NCI-H510A (cell line): ENCODE measurements around the gene EEA1.
A peak's percentile ranks its signal among the peaks of the same experiment; 100 is the strongest.
"Not testable (repeated sequence)": the region's sequence is repeated elsewhere in the genome, so short reads cannot be mapped to it uniquely, and the experiment has no call there.

ENCODE experiments used
- DNase-seq: peaks from one replicate; lab custom pipeline; 2025; lab: John Stamatoyannopoulos, UW

EEA1 gene

GRCh38 chr12:92796650-92797049 is 132.4 kb downstream of the EEA1 start:
- DNase-seq, result no peak

- no peak for DNase-seq
Observed at GRCh38 chr12:92794814-92795213, 134.3 kb downstream of the EEA1 start.

- DNase-seq, result not testable (repeated sequence)
Observed at GRCh38 chr12:92794356-92794755, 134.7 kb downstream of the EEA1 start.

GRCh38 chr12:92786045-92786444 is 143.1 kb downstream of the EEA1 start:
- no peak for DNase-seq

- no peak for DNase-seq
Observed at GRCh38 chr12:92785563-92785950, 143.5 kb downstream of the EEA1 start.

GRCh38 chr12:92784797-92785562 is 144.1 kb downstream of the EEA1 start:
- peak; percentile 71 for DNase-seq

GRCh38 chr12:92784356-92784755 is 144.7 kb downstream of the EEA1 start:
- DNase-seq, result no peak

GRCh38 chr12:92779902-92780301 is 149.2 kb downstream of the EEA1 start:
- DNase-seq, result no peak

GRCh38 chr12:92778525-92778924 is 150.6 kb downstream of the EEA1 start:
- no peak for DNase-seq

- no peak for DNase-seq
Observed at GRCh38 chr12:92775416-92775815, 153.7 kb downstream of the EEA1 start.

GRCh38 chr12:92771001-92771400 is 158.1 kb downstream of the EEA1 start:
- DNase-seq, result no peak

- DNase-seq, result no peak
Observed at GRCh38 chr12:92769124-92769901, 159.8 kb downstream of the EEA1 start.

- DNase-seq, result no peak
Observed at GRCh38 chr12:92765871-92766270, 163.2 kb downstream of the EEA1 start.

- no peak for DNase-seq
Observed at GRCh38 chr12:92764831-92765230, 164.3 kb downstream of the EEA1 start.

- DNase-seq, result no peak
Observed at GRCh38 chr12:92762773-92763172, 166.3 kb downstream of the EEA1 start.

- no peak for DNase-seq
Observed at GRCh38 chr12:92759634-92760268, 169.3 kb downstream of the EEA1 start.

- DNase-seq, result no peak
Observed at GRCh38 chr12:92757597-92758121, 171.4 kb downstream of the EEA1 start.

- DNase-seq, result no peak
Observed at GRCh38 chr12:92756898-92757596, 172.0 kb downstream of the EEA1 start.

- no peak for DNase-seq
Observed at GRCh38 chr12:92753976-92754885, 174.9 kb downstream of the EEA1 start.

GRCh38 chr12:92749691-92750090 is 179.4 kb downstream of the EEA1 start:
- DNase-seq, result not testable (repeated sequence)

GRCh38 chr12:92747151-92747550 is 181.9 kb downstream of the EEA1 start:
- DNase-seq, result no peak
